MM.1S (cell line): ENCODE results near the gene TPRA1.

Experiments used
- DNase-seq: peaks from one replicate; pipeline ENCODE4 v3.0.0-alpha.2; 2015
- H2AFZ ChIP-seq: fragments of 300-600 bp; sonication (generic); 2 replicates; pipeline ENCODE4 v1.6.0; 2016; ENCODE audit warnings: antibody characterized with exemption, low read length
- H3F3A ChIP-seq: fragments of 300-600 bp; sonication (generic); 2 replicates; pipeline ENCODE4 v1.6.1; 2016; ENCODE audit warnings: mild to moderate bottlenecking, antibody characterized with exemption, low read length, moderate library complexity, mixed read lengths; ENCODE audit not compliant: insufficient read depth
- H3K27ac ChIP-seq: fragments of 300-600 bp; sonication (generic); 2 replicates; pipeline ENCODE4 v1.5.1; 2016; ENCODE audit warnings: mild to moderate bottlenecking, low read length
- H3K27me3 ChIP-seq: fragments of 300-600 bp; sonication (generic); replicated peaks from 2 replicates; pipeline ENCODE4 v1.6.0; 2016; ENCODE audit warnings: low read length; ENCODE audit not compliant: insufficient read depth
- H3K36me3 ChIP-seq: fragments of 300-600 bp; sonication (generic); replicated peaks from 2 replicates; pipeline ENCODE4 v1.6.1; 2016; ENCODE audit warnings: mild to moderate bottlenecking, low read length, mixed read lengths; ENCODE audit not compliant: insufficient read depth
- H3K4me1 ChIP-seq: fragments of 300-600 bp; sonication (generic); 2 replicates; pipeline ENCODE4 v1.6.1; 2016; ENCODE audit warnings: low read length, mixed read lengths
- H3K4me2 ChIP-seq: fragments of 300-600 bp; sonication (generic); 2 replicates; pipeline ENCODE4 v1.6.0; 2016; ENCODE audit warnings: low read depth, low read length
- H3K4me3 ChIP-seq: fragments of 300-600 bp; sonication (generic); 2 replicates; pipeline ENCODE4 v1.5.1; 2016; ENCODE audit warnings: low read length, mixed read lengths
- H3K79me2 ChIP-seq: fragments of 300-600 bp; sonication (generic); 2 replicates; pipeline ENCODE4 v1.6.1; 2016; ENCODE audit warnings: mixed run types, low read length, mixed read lengths
- H3K9ac ChIP-seq: fragments of 300-600 bp; sonication (generic); 2 replicates; pipeline ENCODE4 v1.6.1; 2016; ENCODE audit warnings: low read length, mixed read lengths
- H3K9me2 ChIP-seq: fragments of 300-600 bp; sonication (generic); replicated peaks from 2 replicates; pipeline ENCODE4 v1.6.1; 2016; ENCODE audit warnings: mild to moderate bottlenecking, low read length, mixed read lengths; ENCODE audit not compliant: insufficient read depth
- H3K9me3 ChIP-seq: fragments of 300-600 bp; sonication (generic); replicated peaks from 2 replicates; pipeline ENCODE4 v1.6.1; 2016; ENCODE audit warnings: mild to moderate bottlenecking, low read length, mixed read lengths; ENCODE audit not compliant: insufficient read depth
- H4K20me1 ChIP-seq: fragments of 300-600 bp; sonication (generic); 2 replicates; pipeline ENCODE4 v1.6.1; 2016; ENCODE audit warnings: mild to moderate bottlenecking, low read length, moderate library complexity, mixed read lengths; ENCODE audit not compliant: insufficient read depth
- EZH2 ChIP-seq: fragments of 300-600 bp; sonication (generic); optimal IDR thresholded peaks from 2 replicates; pipeline ENCODE3; 2017; ENCODE audit warnings: low read depth, mild to moderate bottlenecking, antibody characterized with exemption, low read length, mixed read lengths
- EZH2phosphoT487 ChIP-seq: fragments of 300-600 bp; sonication (generic); IDR thresholded peaks from 2 replicates; pipeline ENCODE4 v1.6.1; 2018; ENCODE audit warnings: antibody characterized with exemption, low read length
- TF ChIP-seq, protein P1 (sequence below): fragments of 300-600 bp; sonication (generic); IDR thresholded peaks from 2 replicates; pipeline ENCODE4 v1.5.1; 2016; ENCODE audit warnings: antibody characterized with exemption, low read length, mixed read lengths

The TPRA1 gene

GRCh38 chr3:127593178-127593577 lies 2.6 kb upstream of the TPRA1 start:
- Histone ChIP-seq H4K20me1 (no peaks in the 10 kb centered on the region), H3K9me3 (no peaks in the 10 kb centered on the region), H3F3A (peaks cover 6% of the 10 kb centered on the region; the same call in 1 of the 2 replicates), H2AFZ (no peak overlapping the region), H3K9ac (no peak overlapping the region), H3K27me3 (no peaks in the 10 kb centered on the region), H3K36me3 (no peaks in the 10 kb centered on the region), H3K4me1 (peaks cover 17% of the 10 kb centered on the region), H3K79me2 (peaks cover 22% of the 10 kb centered on the region), H3K4me3 (no peak overlapping the region), H3K9me2 (no peaks in the 10 kb centered on the region), H3K27ac (no peak overlapping the region), H3K4me2 (no peak overlapping the region)
- DNase-seq, result no peak
- TF ChIP-seq EZH2 (no peak), EZH2phosphoT487 (no peak)
- TF ChIP-seq, protein P1, sequence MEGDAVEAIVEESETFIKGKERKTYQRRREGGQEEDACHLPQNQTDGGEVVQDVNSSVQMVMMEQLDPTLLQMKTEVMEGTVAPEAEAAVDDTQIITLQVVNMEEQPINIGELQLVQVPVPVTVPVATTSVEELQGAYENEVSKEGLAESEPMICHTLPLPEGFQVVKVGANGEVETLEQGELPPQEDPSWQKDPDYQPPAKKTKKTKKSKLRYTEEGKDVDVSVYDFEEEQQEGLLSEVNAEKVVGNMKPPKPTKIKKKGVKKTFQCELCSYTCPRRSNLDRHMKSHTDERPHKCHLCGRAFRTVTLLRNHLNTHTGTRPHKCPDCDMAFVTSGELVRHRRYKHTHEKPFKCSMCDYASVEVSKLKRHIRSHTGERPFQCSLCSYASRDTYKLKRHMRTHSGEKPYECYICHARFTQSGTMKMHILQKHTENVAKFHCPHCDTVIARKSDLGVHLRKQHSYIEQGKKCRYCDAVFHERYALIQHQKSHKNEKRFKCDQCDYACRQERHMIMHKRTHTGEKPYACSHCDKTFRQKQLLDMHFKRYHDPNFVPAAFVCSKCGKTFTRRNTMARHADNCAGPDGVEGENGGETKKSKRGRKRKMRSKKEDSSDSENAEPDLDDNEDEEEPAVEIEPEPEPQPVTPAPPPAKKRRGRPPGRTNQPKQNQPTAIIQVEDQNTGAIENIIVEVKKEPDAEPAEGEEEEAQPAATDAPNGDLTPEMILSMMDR, result no peak

GRCh38 chr3:127590282-127590592 lies 296 bp downstream of the TPRA1 start:
- TF ChIP-seq EZH2phosphoT487 (no peak), EZH2 (no peak)
- Histone ChIP-seq H3K79me2 (peaks cover 52% of the 10 kb centered on the region), H3F3A (peaks cover 6% of the 10 kb centered on the region; the same call in 1 of the 2 replicates), H3K4me3 (peak overlapping the region; percentile 86), H3K4me1 (peaks cover 17% of the 10 kb centered on the region), H2AFZ (peak overlapping the region; percentile 65; the same call in 1 of the 2 replicates), H3K36me3 (no peaks in the 10 kb centered on the region), H3K27ac (peak overlapping the region; percentile 92), H3K27me3 (no peaks in the 10 kb centered on the region), H3K4me2 (peak overlapping the region; percentile 98), H3K9me2 (no peaks in the 10 kb centered on the region), H3K9ac (peak overlapping the region; percentile 88), H4K20me1 (no peaks in the 10 kb centered on the region), H3K9me3 (no peaks in the 10 kb centered on the region)
- no peak for DNase-seq

- no peaks in the 10 kb centered on the region for H3K9me2 ChIP-seq
- no peak for TF ChIP-seq EZH2
- TF ChIP-seq, protein P1, result no peak
- TF ChIP-seq EZH2phosphoT487, result no peak
- peak; percentile 20 for DNase-seq
- peak overlapping the region; percentile 88 for H3K9ac ChIP-seq
- H3K4me3 ChIP-seq, result peak overlapping the region; percentile 86
- H3K4me1 ChIP-seq, result peaks cover 17% of the 10 kb centered on the region
- H3K27ac ChIP-seq, result peak overlapping the region; percentile 92; the same call in 1 of the 2 replicates
- H3F3A ChIP-seq, result peaks cover 6% of the 10 kb centered on the region; the same call in 1 of the 2 replicates
- peak overlapping the region; percentile 98 for H3K4me2 ChIP-seq
- H4K20me1 ChIP-seq, result 0 out of 2 replicates have a peak, but pooled peaks cover 4% of the 10 kb centered on the region
- H3K9me3 ChIP-seq, result no peaks in the 10 kb centered on the region
- peak overlapping the region; percentile 65; the same call in 1 of the 2 replicates for H2AFZ ChIP-seq
- H3K79me2 ChIP-seq, result peaks cover 57% of the 10 kb centered on the region
- H3K27me3 ChIP-seq, result no peaks in the 10 kb centered on the region
- H3K36me3 ChIP-seq, result no peaks in the 10 kb centered on the region
These were observed 792 bp downstream of the TPRA1 start for GRCh38 chr3:127589600-127590281.
